Kidney epithelial cell (primary cell): ENCODE results near the gene AQP12A. TPM values are rescaled to one million over a fixed set of nuclear protein-coding genes. Genes with fewer than 3 reads are reported as not detected.
"Not testable (repeated sequence)": the region's sequence is repeated elsewhere in the genome, so short reads cannot be mapped to it uniquely, and the experiment has no call there.

Experiments used
- DNase-seq: peaks from one replicate; pipeline ENCODE4 v3.0.0-alpha.2; 2010; ENCODE audit warnings: low read depth
- H3K27me3 ChIP-seq: 2 replicates; pipeline ENCODE4 v1.6.0; 2011; ENCODE audit warnings: low read length; ENCODE audit not compliant: control insufficient read depth, insufficient read depth
- H3K36me3 ChIP-seq: 2 replicates; pipeline ENCODE4 v1.5.1; 2011; ENCODE audit warnings: low read length; ENCODE audit not compliant: control insufficient read depth, insufficient read depth
- H3K4me3 ChIP-seq: 2 replicates; pipeline ENCODE4 v1.5.1; 2011; ENCODE audit warnings: low read depth, mild to moderate bottlenecking, control low read depth, low read length
- total RNA-seq: library from RNA; depleted of rRNA; stranded (reverse); fragments of >200 nt; gene quantifications from 2 replicates; pipeline ENCODE4 v1.2.3, GENCODE V29; 2015
- TF ChIP-seq, protein P1 (sequence below): IDR thresholded peaks from 2 replicates; pipeline ENCODE4 v1.5.1; 2011; ENCODE audit warnings: mild to moderate bottlenecking, moderate library complexity, low read length, control low read depth, inconsistent platforms; ENCODE audit not compliant: insufficient read depth, poor library complexity, severe bottlenecking

Gene AQP12A
- total RNA-seq, 1 donor from 2014 or later: not detected

DNA sequence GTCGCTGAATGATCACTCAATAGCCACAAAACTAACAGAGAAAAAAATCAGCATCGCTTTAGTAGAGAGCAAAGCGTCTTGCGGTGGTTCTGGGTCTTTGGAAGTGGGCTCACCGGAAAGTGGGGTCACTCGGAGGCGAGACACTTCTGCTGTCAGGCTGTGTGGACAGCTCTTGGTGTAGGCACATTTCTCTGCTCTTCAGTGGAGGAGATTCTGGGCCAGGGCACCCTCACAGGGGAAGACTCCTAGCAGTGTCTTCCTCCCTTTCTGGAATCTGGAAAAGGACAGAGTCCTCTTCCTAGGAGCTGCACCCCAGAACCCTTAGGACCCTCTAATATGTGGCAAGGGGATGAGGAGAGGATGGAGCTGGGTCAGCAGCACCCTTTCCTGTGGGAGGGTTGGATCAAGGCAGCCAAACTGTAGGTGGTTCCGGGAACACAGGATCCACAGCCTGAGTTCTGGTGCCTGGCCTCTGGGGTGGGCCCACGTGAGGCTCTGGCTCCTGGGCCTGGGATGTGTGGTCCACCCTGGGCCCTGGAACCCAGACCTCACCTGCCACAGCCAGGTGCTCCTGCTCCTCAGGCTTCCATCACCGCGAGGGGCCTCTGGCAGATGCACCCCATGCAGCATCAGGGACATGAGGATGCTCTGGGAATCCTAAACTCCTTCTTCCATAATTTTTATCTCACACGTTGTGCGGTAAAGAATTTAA lies 41.3 kb upstream of the AQP12A start:
- DNase-seq: no peak
- TF ChIP-seq, protein P1, sequence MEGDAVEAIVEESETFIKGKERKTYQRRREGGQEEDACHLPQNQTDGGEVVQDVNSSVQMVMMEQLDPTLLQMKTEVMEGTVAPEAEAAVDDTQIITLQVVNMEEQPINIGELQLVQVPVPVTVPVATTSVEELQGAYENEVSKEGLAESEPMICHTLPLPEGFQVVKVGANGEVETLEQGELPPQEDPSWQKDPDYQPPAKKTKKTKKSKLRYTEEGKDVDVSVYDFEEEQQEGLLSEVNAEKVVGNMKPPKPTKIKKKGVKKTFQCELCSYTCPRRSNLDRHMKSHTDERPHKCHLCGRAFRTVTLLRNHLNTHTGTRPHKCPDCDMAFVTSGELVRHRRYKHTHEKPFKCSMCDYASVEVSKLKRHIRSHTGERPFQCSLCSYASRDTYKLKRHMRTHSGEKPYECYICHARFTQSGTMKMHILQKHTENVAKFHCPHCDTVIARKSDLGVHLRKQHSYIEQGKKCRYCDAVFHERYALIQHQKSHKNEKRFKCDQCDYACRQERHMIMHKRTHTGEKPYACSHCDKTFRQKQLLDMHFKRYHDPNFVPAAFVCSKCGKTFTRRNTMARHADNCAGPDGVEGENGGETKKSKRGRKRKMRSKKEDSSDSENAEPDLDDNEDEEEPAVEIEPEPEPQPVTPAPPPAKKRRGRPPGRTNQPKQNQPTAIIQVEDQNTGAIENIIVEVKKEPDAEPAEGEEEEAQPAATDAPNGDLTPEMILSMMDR: no peak
- Histone ChIP-seq H3K27me3 (peaks cover 32% of the 10 kb centered on the region), H3K4me3 (no peak overlapping the region), H3K36me3 (no peaks in the 10 kb centered on the region)

DNA sequence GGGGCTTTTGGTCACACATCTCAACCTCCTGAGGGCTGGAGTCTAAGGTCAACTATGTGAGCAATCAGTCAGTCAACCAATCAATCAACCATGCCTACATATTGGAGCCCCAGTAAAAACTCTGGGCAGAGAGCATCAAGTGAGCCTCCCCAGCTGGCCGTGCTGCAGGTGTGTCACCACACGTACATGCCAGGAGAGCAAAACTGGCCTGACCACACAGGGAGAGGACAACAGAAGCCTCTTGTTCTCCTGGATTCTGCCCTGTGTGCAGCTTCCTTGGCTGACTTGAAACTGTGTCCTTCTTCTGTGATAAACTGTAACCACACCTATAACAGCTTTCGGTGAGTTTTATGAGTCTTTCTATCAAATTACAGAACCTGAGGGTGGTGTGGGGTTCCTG lies 40.5 kb upstream of the AQP12A start:
- DNase-seq: no peak
- TF ChIP-seq, protein P1: no peak
- Histone ChIP-seq H3K36me3 (no peaks in the 10 kb centered on the region), H3K4me3 (no peak overlapping the region), H3K27me3 (peaks cover 29% of the 10 kb centered on the region)

DNA sequence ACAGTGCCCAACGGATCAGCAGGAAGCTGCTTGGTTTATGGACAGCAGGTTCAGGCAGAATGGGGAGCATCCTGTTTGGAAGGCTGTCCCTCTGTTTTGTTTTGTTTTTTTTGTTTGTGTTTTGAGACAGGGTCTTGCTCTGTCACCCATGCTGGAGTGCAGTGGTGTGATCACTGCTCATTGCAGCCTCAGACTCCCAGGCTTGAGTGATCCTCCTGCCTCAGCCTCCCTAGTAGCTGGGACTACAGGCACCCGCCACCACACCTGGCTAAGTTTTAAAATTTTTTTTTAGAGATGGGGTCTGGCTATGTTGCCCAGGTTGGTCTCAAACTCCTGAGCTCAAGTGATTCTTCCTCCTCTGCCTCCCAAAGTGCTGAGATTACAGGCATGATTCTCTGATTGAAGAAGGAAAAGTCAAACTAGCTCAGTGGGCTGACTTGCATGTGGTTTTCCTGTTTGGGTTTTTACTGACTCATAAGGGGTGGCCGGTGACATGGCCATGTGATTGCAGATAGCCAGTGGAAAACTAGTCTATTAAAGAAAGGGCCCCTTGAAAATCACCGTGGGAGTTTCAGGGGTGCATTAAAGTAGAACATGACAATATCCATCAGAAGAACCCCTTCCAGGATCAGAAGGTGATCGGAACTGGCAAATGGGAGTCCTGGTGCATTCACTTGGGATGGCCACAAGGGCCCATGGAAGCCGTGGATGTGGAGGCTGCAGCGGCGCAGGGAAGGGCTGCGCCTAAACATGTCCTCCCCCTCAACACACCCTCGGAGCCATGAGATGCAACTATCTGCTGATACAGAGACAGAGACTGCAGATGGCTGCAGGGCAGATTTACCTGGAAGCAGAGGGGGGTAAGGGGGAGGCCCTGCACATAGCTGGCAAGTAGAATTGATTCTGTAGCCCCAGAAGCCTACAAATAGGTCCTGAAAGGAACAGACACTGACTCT lies 35.5 kb upstream of the AQP12A start:
- no peaks in the 10 kb centered on the region for H3K36me3 ChIP-seq
- no peak overlapping the region for H3K4me3 ChIP-seq
- TF ChIP-seq, protein P1: no peak
- DNase-seq: no peak
- peaks cover 5% of the 10 kb centered on the region for H3K27me3 ChIP-seq

DNA sequence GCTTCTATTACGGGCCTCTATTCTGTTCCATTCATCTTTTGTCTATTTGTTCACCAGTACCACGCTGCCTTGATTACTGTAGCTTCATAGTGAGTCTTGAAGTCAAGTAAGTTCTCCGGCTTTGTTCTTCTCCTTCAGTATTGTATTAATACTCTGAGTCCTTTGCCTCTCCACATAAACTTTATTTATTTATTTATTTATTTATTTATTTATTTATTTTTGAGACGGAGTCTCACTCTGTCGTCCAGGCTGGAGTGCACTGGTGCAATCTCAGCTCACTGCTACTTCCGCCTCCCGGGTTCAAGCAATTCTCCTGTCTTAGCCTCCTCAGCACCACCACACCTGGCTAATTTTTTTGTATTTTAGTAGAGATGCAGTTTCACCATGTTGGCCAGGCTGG lies 31.8 kb upstream of the AQP12A start:
- H3K27me3 ChIP-seq, H3K36me3 ChIP-seq, DNase-seq, H3K4me3 ChIP-seq: not testable (repeated sequence)

DNA sequence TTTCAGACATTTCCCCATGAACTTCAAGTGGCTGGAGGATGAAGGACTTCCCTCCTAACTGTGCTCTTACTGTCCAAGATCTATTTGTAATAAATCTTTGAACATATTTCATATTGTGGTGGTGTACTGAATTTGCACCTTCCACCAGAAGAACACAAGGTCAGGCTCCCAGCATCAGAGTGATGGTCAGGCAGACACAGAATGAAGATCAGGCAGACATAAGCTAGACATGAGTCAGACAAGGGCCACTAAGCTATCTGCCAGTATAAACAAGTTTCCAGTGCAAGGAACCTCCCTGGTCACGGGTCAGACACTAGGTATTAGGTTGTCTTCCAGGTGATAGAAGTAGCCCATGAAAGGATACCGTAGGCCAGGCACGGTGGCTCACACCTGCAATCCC lies 29.0 kb upstream of the AQP12A start:
- no peak for DNase-seq
- Histone ChIP-seq H3K36me3 (no peaks in the 10 kb centered on the region), H3K4me3 (no peak overlapping the region), H3K27me3 (peaks cover 5% of the 10 kb centered on the region)
- TF ChIP-seq, protein P1: no peak

DNA sequence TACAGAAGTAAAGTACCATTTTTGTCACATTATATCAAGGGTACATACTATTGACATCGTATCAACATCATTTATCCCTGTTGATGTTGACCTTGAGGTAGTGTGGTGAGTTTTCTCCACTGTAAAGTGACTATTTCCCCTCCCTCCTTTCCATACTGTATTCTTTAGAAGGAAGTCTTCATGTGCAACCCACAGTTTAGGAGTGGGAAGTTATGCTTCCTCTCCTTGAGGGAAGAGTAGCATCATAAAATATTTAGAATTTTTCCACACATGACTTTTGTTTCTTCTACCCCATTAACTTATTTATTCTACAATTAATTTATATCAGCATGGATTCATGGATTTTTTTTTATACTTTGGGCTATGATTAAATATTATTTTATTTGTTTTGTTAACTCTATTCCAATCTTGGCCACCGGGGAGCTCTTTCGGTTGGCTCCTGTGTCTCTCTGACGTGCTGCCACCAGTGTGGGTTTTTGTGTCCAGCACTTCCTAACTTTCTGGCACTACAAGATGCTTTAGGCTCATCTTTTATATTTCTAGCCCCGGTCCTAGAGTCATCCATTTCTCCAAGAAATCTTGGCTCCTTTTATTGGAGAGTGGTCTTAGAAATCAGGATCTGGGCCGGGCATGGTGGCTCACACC lies 28.0 kb upstream of the AQP12A start:
- DNase-seq: no peak
- Histone ChIP-seq H3K27me3 (peaks cover 5% of the 10 kb centered on the region), H3K36me3 (no peaks in the 10 kb centered on the region), H3K4me3 (no peak overlapping the region)
- TF ChIP-seq, protein P1: no peak
